Activated CD4-positive, alpha-beta T cell treated with anti-CD3 and anti-CD28 coated beads for 4 hours (primary cell): ENCODE results near the gene WDR81.
"Not testable (repeated sequence)": the region's sequence is repeated elsewhere in the genome, so short reads cannot be mapped to it uniquely, and the experiment has no call there.

ENCODE experiments used
- DNase-seq, 2 donors: peaks; one replicate each; pipeline ENCODE4 v3.0.0-alpha.2; 2020

WDR81 gene

GRCh38 chr17:1713878-1714426 lies 10.6 kb upstream of the WDR81 start:
- no peak for DNase-seq

- DNase-seq: no peak
These were observed 10.0 kb upstream of the WDR81 start for GRCh38 chr17:1714427-1714979.

GRCh38 chr17:1714980-1715802 lies 9.3 kb upstream of the WDR81 start:
- peak; percentile 45 to 54 for DNase-seq

- DNase-seq: no peak
These were observed 8.8 kb upstream of the WDR81 start for GRCh38 chr17:1715803-1716075.

GRCh38 chr17:1716076-1716911 lies 8.2 kb upstream of the WDR81 start:
- peak; percentile 100 for DNase-seq

- DNase-seq: peak; percentile 80 to 85
These were observed 7.4 kb upstream of the WDR81 start for GRCh38 chr17:1716912-1717695.

- no peak for DNase-seq
These were observed 5.9 kb upstream of the WDR81 start for GRCh38 chr17:1718362-1719165.

- peak; percentile 57 to 78 for DNase-seq
These were observed 3.6 kb upstream of the WDR81 start for GRCh38 chr17:1720856-1721386.

- DNase-seq: not testable (repeated sequence)
These were observed 2.5 kb upstream of the WDR81 start for GRCh38 chr17:1722022-1722421.

- no peak for DNase-seq
These were observed 551 bp downstream of the WDR81 start for GRCh38 chr17:1724869-1725641.

- no peak for DNase-seq
These were observed 1.4 kb downstream of the WDR81 start for GRCh38 chr17:1725642-1726511.

- DNase-seq: no peak
These were observed 2.2 kb downstream of the WDR81 start for GRCh38 chr17:1726626-1727257.

- no peak for DNase-seq
These were observed 2.8 kb downstream of the WDR81 start for GRCh38 chr17:1727258-1727789.

GRCh38 chr17:1727876-1728630 lies 3.5 kb downstream of the WDR81 start:
- no peak for DNase-seq

- no peak for DNase-seq
These were observed 5.4 kb downstream of the WDR81 start for GRCh38 chr17:1729966-1730325.

GRCh38 chr17:1730326-1731193 lies 6.1 kb downstream of the WDR81 start:
- no peak for DNase-seq

- DNase-seq: no peak
These were observed 6.6 kb downstream of the WDR81 start for GRCh38 chr17:1731194-1731506.
